Measurements from ENCODE around the gene POLR3E. TPM values are rescaled to one million over a fixed set of nuclear protein-coding genes. Genes with fewer than 3 reads are reported as not detected.

The POLR3E gene
- total RNA-seq, 6 experiments from 2014 or later, result 31.6 to 36.3 (median 32.6) TPM

GRCh38 chr16:22291860-22292318 lies 5.3 kb upstream of the POLR3E start:
- no peak overlapping the region for H3K4me3 Mint-ChIP-seq
- DNase-seq, result no peak
- H3K27ac Mint-ChIP-seq, result no peak overlapping the region
- peaks cover 2% of the 10 kb centered on the region; the same call in 1 of the 2 replicates for H3K27me3 Mint-ChIP-seq (ENCODE audit: insufficient read depth)
- no peaks in the 10 kb centered on the region for H3K36me3 Mint-ChIP-seq (ENCODE audit: low read depth)
- H3K4me1 Mint-ChIP-seq (ENCODE audit: low read depth), result peaks cover 6% of the 10 kb centered on the region
- no peaks in the 10 kb centered on the region for H3K9me3 Mint-ChIP-seq
- TF ChIP-seq CTCF (IDR thresholded peaks at IDR 0.05), result no peak

GRCh38 chr16:22292320-22292719 lies 4.9 kb upstream of the POLR3E start:
- no peak overlapping the region for H3K27ac Mint-ChIP-seq

GRCh38 chr16:22293137-22294106 lies 3.8 kb upstream of the POLR3E start:
- Mint-ChIP-seq H3K9me3 (no peaks in the 10 kb centered on the region), H3K27me3 (ENCODE audit: insufficient read depth) (peaks cover 10% of the 10 kb centered on the region), H3K4me1 (ENCODE audit: low read depth) (peaks cover 8% of the 10 kb centered on the region), H3K4me3 (no peak overlapping the region), H3K36me3 (ENCODE audit: low read depth) (no peaks in the 10 kb centered on the region), H3K27ac (no peak overlapping the region)
- no peak for DNase-seq
- TF ChIP-seq CTCF (IDR thresholded peaks at IDR 0.05), result no peak

More at GRCh38 chr16:22292320-22292719, 4.9 kb upstream of the POLR3E start:
- Mint-ChIP-seq H3K36me3 (ENCODE audit: low read depth) (no peaks in the 10 kb centered on the region), H3K4me1 (ENCODE audit: low read depth) (peaks cover 6% of the 10 kb centered on the region), H3K9me3 (no peaks in the 10 kb centered on the region), H3K4me3 (no peak overlapping the region), H3K27me3 (ENCODE audit: insufficient read depth) (peaks cover 4% of the 10 kb centered on the region; the same call in 1 of the 2 replicates)
- no peak for TF ChIP-seq CTCF (IDR thresholded peaks at IDR 0.05)
- no peak for DNase-seq

- peak overlapping the region; percentile 93 for H3K4me3 Mint-ChIP-seq
- no peaks in the 10 kb centered on the region for H3K9me3 Mint-ChIP-seq
- peak overlapping the region; percentile 97; the same call in 1 of the 2 replicates for H3K27ac Mint-ChIP-seq
- H3K36me3 Mint-ChIP-seq (ENCODE audit: low read depth), result no peaks in the 10 kb centered on the region
- peaks cover 28% of the 10 kb centered on the region for H3K4me1 Mint-ChIP-seq (ENCODE audit: low read depth)
- H3K27me3 Mint-ChIP-seq (ENCODE audit: insufficient read depth), result peaks cover 10% of the 10 kb centered on the region
- no peak for TF ChIP-seq CTCF (IDR thresholded peaks at IDR 0.05)
- DNase-seq, result no peak
Observed at GRCh38 chr16:22296225-22297113, 740 bp upstream of the POLR3E start.

Data from HFFc6 (cell line).